Measurements from ENCODE around the gene UFL1.

- TF ChIP-seq, protein P1, sequence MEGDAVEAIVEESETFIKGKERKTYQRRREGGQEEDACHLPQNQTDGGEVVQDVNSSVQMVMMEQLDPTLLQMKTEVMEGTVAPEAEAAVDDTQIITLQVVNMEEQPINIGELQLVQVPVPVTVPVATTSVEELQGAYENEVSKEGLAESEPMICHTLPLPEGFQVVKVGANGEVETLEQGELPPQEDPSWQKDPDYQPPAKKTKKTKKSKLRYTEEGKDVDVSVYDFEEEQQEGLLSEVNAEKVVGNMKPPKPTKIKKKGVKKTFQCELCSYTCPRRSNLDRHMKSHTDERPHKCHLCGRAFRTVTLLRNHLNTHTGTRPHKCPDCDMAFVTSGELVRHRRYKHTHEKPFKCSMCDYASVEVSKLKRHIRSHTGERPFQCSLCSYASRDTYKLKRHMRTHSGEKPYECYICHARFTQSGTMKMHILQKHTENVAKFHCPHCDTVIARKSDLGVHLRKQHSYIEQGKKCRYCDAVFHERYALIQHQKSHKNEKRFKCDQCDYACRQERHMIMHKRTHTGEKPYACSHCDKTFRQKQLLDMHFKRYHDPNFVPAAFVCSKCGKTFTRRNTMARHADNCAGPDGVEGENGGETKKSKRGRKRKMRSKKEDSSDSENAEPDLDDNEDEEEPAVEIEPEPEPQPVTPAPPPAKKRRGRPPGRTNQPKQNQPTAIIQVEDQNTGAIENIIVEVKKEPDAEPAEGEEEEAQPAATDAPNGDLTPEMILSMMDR (IDR thresholded peaks at IDR 0.05): no peak
- no peak for TF ChIP-seq POLR2A (IDR thresholded peaks at IDR 0.05)
These were observed 16.2 kb upstream of the UFL1 start for GRCh38 chr6:96505363-96505762.
